ENCODE data around the gene CD36.

CD36 gene

GRCh38 chr7:80623503-80624252 is 14.8 kb upstream of the CD36 start:
- no peak for FAIRE-seq
- no peak for DNase-seq (ENCODE audit: insufficient read length, low spot score)

DNA sequence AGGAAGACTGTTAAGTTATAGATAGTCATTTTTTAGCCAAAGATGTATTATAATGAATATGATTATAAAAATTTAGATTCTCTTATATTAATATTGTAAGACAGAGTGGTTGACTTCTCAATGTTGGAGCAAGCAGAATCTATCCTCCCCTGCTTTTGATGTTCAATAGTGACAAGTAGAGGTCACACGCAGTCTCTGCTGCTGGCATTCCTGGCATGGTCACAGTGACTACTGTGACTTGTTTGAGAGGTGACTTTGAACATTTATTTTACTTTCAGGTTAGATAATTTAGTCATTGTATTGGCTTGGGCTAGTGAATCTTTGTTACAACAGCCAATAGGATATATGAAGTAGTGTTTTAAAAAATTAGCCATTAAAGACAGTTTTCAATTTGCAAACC is 13.7 kb upstream of the CD36 start:
- DNase-seq (ENCODE audit: insufficient read length, low spot score) (no peak), FAIRE-seq (no peak)

DNA sequence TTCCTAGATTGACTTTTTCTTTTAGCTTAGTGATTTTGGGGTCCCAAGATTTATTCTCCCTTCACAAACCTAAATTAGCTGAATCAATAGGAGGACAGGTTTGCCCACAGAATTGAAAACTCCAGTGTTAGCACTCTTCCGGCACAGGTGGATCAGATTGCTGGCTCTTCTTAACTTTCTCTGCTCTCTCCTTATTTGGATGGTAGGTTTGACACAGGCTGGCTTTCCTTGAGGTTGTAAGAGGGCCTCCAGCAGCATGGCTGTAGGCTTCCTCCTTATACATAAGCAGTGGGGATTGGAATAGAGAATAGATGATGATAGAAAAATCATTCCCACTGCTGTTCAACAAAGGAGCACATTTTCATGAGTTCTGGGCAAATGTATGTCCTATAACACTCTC is 9.4 kb upstream of the CD36 start:
- no peak for DNase-seq (ENCODE audit: insufficient read length, low spot score)
- no peak for FAIRE-seq

DNA sequence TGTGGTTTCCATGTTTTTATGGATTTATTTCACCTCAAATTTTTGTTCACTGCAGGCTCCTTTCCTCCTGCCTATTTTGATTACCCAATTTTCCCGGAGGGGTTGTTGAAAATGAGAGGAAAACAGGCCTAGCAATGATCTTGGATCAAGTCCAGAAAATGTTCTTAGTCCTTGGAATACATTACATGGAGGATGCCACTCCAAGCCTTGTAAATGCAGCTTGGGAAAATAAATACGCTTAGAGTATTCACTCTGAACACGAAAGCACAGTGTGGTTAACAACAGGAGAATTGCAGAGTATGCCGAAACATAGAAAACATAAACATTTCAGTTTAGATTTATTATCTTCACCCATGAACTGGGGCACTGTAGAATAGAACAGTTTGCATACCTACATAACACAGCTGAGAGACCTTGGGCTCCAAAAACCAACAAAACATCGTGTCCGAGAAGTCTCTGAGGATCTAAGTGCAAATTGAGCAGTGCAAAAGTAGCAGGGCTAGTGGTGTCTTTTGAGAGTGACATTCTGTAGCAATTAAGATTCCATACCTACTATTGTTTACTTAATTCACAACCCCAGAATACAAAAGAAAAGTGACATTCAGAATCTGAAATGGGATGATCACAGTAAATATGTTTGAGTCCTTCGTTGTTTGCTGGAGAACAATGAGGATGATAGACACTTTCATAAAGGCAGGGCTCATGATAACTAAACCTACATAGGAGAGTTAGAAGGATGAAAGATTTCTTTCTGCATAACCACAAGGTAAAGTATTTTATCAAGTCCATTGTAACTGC is 7.6 kb upstream of the CD36 start:
- FAIRE-seq: no peak
- no peak for DNase-seq (ENCODE audit: insufficient read length, low spot score)

DNA sequence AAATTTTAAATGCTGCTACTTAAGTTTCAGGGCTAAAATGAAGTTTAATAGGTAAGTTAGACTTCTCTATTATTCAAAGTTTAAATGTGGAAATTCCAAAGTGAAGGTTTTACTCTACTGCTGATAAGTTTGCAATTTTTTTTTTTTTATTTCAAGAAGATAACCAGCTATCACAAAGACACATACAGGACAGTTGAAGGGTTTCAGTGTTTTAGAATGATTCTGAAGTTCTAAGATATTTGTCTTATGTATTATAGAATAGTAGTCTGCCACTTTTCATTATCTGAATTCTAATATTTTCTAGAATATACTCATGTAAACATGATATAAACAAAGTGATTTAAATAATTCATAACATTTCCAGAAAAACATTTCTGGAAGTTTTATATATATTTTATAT is 7.0 kb upstream of the CD36 start:
- DNase-seq (ENCODE audit: insufficient read length, low spot score) (no peak), FAIRE-seq (no peak)

GRCh38 chr7:80632139-80632538 is 6.3 kb upstream of the CD36 start:
- FAIRE-seq (no peak), DNase-seq (ENCODE audit: insufficient read length, low spot score) (no peak)

DNA sequence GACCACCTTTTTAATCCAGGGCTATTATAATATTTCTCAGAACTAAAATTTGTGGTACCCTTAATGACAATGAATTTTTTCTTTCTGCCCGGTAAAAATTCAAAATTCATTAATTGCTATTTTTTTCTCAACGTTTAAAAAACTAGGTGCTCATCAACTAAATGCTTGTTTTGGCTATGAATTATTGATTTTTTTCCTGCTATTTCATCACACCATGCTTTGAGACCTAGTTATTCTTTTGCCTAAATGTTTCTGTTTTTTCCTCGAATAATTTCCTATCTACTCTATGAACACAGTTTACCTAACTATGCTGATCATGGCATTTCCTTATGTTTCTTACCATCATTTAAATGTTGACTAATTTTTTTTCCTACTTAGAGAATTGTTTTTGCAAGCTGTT is 5.6 kb upstream of the CD36 start:
- DNase-seq (ENCODE audit: insufficient read length, low spot score) (no peak), FAIRE-seq (no peak)

DNA sequence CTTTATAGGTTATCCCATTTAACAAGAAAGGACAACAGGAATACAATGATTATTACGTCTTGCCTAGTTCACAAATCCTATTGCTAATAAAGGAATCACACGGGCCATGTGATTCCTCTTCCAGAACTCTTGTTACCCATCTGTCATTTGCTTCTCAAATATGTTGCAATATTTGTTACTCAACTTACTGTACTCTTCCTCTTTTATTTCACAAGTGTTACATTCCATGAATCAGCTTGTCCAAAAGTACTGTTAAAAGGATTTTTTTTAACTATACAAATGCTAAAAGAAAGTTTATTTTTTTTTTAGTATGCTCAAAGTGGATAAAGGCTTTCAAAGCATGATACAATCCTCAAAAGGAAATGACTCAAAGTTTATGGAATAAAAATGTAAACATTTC is 3.9 kb upstream of the CD36 start:
- no peak for FAIRE-seq
- no peak for DNase-seq (ENCODE audit: insufficient read length, low spot score)

DNA sequence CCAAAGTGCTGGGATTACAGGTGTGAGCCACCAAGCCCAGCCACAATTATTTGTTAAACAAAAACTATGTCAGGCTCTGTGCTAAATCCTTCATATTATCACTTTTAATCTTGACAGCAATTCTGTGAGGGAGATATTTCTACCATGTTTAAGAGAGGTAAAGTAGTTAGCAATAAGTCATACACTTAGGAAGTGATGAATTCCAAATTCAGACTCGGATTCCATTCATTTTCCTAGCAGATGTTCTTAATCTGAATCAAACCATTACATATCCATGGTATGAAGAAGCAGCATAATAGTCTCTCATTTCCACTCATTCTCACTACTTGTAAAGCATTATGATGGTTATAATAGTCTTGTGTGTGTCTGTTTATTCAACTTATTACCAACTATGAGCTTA is 2.9 kb upstream of the CD36 start:
- no peak for FAIRE-seq
- no peak for DNase-seq (ENCODE audit: insufficient read length, low spot score)

DNA sequence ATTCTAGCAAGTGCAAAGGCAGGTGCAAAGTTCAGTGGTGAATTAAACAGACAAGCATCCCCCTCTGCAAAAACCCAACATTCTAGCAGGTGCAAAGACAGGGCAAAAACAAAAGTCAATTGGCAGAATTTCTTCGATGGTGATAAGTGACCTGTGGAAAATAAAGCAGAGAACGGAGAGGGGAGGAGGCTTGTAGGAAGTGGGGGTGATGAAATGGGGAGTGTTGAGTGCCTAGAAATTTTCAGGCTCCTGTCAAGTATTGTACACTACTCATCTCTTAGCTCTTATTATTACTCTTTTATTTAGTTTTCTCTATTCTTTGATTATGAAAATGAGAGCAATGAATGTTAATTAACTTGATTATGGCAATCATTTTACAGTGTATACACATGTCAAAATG is 2.4 kb upstream of the CD36 start:
- no peak for DNase-seq (ENCODE audit: insufficient read length, low spot score)
- no peak for FAIRE-seq

DNA sequence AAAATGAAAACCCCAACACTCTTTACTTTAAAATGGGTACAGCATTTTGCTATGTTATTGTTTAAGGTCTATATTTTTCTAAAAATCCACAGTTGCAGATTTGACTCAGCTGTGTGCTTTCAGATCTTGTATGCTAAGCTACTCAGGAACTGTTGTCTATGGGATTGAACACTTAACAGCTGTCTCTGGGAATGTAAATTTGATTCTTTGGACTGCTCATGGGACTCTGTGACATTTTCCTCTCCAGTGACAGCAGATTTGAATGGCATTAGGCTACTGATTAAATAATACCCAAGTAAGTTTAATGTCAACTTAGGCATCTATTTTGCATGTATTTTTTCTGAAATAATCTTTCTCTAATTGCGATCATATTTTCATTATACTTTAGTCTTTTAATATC is 1.7 kb upstream of the CD36 start:
- DNase-seq (ENCODE audit: insufficient read length, low spot score) (no peak), FAIRE-seq (no peak)

- no peak for FAIRE-seq
- no peak for DNase-seq (ENCODE audit: insufficient read length, low spot score)
Measured at GRCh38 chr7:80637454-80637853, 988 bp upstream of the CD36 start.

- no peak for FAIRE-seq
- DNase-seq (ENCODE audit: insufficient read length, low spot score): no peak
Measured at GRCh38 chr7:80639011-80639410, 569 bp downstream of the CD36 start.

DNA sequence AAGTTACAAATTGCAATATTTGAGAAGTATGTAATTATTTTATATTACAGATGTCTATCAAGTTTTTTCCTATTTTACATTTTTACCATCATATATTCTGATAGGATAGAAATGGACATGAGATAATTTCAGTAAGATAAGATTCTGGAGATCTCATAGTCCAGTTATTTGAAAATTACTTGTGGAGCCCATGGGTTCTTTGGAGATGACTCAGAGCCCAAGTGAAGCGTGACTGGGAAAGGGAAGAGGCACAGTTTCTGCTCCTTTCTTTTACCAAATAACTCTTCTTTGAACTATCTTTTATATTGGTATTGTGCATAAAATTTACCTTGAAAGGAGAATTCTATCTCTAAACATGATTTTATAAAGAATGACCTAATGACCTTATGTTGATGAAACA is 2.4 kb downstream of the CD36 start:
- DNase-seq (ENCODE audit: insufficient read length, low spot score) (no peak), FAIRE-seq (no peak)

DNA sequence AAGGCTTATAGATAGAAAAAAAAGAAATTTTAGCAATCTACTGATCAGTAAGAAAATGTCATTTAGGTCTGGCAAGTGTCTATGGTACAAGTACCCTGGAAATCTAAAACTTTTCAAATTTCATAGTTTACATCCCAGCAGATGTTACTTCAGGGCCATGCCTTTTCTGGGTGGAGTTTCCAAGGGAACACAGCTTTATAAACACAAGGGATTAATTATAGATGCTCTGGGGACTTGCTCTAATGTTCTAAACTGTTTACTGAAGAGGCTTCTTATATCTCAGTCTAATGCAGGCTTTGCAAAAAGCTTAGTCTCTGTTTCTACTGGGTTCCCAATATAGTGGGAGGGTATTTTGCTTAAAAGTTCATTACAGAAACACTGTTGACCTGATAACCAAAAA is 3.1 kb downstream of the CD36 start:
- FAIRE-seq: no peak
- no peak for DNase-seq (ENCODE audit: insufficient read length, low spot score)

GRCh38 chr7:80642871-80643270 is 4.4 kb downstream of the CD36 start:
- DNase-seq (ENCODE audit: insufficient read length, low spot score) (no peak), FAIRE-seq (no peak)

GRCh38 chr7:80643336-80643915 is 5.0 kb downstream of the CD36 start:
- FAIRE-seq: no peak
- DNase-seq (ENCODE audit: insufficient read length, low spot score): no peak

DNA sequence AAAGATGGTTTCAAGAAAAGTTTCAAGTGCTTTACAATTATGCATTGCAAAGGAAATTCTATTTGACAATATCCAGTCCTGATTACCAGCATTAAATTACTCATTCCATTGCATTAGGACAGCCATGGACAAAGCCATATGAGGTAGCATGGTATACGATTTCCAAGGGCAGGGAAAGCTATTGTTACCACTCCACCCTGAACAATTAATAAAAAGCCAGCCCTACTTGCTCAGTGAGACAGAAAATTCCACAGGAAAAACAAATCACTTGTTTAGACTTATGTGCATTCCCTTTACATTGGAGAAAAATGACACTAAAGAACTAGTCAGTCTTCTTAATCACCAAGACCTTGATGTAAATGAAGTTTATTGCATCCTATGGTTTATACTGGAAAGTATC is 5.6 kb downstream of the CD36 start:
- FAIRE-seq: no peak
- no peak for DNase-seq (ENCODE audit: insufficient read length, low spot score)

- FAIRE-seq (no peak), DNase-seq (ENCODE audit: insufficient read length, low spot score) (no peak)
Measured at GRCh38 chr7:80646083-80646865, 7.8 kb downstream of the CD36 start.

GRCh38 chr7:80647436-80647835 is 9.0 kb downstream of the CD36 start:
- FAIRE-seq (no peak), DNase-seq (ENCODE audit: insufficient read length, low spot score) (no peak)

GRCh38 chr7:80648031-80648600 is 9.7 kb downstream of the CD36 start:
- DNase-seq (ENCODE audit: insufficient read length, low spot score): no peak
- no peak for FAIRE-seq
